GM21529 (cell line): Measurements from ENCODE around the gene EEF1G.
"Not testable (repeated sequence)": the region's sequence is repeated elsewhere in the genome, so short reads cannot be mapped to it uniquely, and the experiment has no call there.

Source experiments
- ATAC-seq: cut with Tn5 transposase; IDR thresholded peaks from one replicate; pipeline ENCODE4 v1.9.1; 2021; ENCODE audit not compliant: unreplicated experiment

The EEF1G gene

GRCh38 chr11:62573592-62574362, at the start of gene EEF1G:
EEF1G (minus strand) TSS chr11:62573891; CDS start chr11:62573842, 49 bp downstream.
- peak; percentile 82 for ATAC-seq

- ATAC-seq = no peak
Observed at GRCh38 chr11:62622476-62623089, 48.9 kb upstream of the EEF1G start.

GRCh38 chr11:62621567-62622470, 48.1 kb upstream of the EEF1G start, which contains the start of gene B3GAT3:
B3GAT3 (minus strand) TSS chr11:62621986; CDS start chr11:62621947, 39 bp downstream.
- peak; percentile 91 for ATAC-seq

- no peak for ATAC-seq
Observed at GRCh38 chr11:62621027-62621566, 47.4 kb upstream of the EEF1G start.

GRCh38 chr11:62616957-62617356, 43.3 kb upstream of the EEF1G start:
- ATAC-seq = not testable (repeated sequence)

- no peak for ATAC-seq
Observed at GRCh38 chr11:62615521-62615920, 41.8 kb upstream of the EEF1G start.

- ATAC-seq = no peak
Observed at GRCh38 chr11:62614275-62614674, 40.6 kb upstream of the EEF1G start.

GRCh38 chr11:62613291-62613778, 39.6 kb upstream of the EEF1G start:
- no peak for ATAC-seq

- peak; percentile 72 for ATAC-seq
Observed at GRCh38 chr11:62612366-62613290, 38.9 kb upstream of the EEF1G start, which contains the start of the genes EML3 and ROM1. EML3 (minus strand) TSS chr11:62612775; CDS start chr11:62612457, 318 bp downstream. ROM1 (plus strand) TSS chr11:62613257; CDS start chr11:62613282, 25 bp downstream.

GRCh38 chr11:62611705-62612365, 38.1 kb upstream of the EEF1G start:
- peak; percentile 13 for ATAC-seq

- ATAC-seq = no peak
Observed at GRCh38 chr11:62610814-62611704, 37.4 kb upstream of the EEF1G start.

GRCh38 chr11:62610403-62610802, 36.7 kb upstream of the EEF1G start:
- no peak for ATAC-seq

GRCh38 chr11:62608776-62609175, 35.1 kb upstream of the EEF1G start:
- no peak for ATAC-seq

- ATAC-seq = no peak
Observed at GRCh38 chr11:62607714-62608113, 34.0 kb upstream of the EEF1G start.

GRCh38 chr11:62605902-62606301, 32.2 kb upstream of the EEF1G start:
- no peak for ATAC-seq

- ATAC-seq = no peak
Observed at GRCh38 chr11:62605467-62605866, 31.8 kb upstream of the EEF1G start.

- no peak for ATAC-seq
Observed at GRCh38 chr11:62604460-62605120, 30.9 kb upstream of the EEF1G start.
